ENCODE data around the gene BACH2. TPM values are rescaled to one million over a fixed set of nuclear protein-coding genes. Genes with fewer than 3 reads are reported as not detected.

The BACH2 gene
- total and polyA plus RNA-seq, 2 of the 8 experiments (the other 6 are each of a cell fraction or from before 2014, with no cell fraction given): 1.9 to 5.9 TPM

GRCh38 chr6:90101403-90101802, 195.2 kb downstream of the BACH2 start:
- Histone ChIP-seq H4K20me1 (replicated peaks in 1 of 2; ENCODE audit: control insufficient read depth in 1 of 2, insufficient read depth in 2 of 2, low read length in 2 of 2) (no peaks in the 10 kb centered on the region), H4K91ac (replicated peaks; ENCODE audit: insufficient read length, low read length) (no peak overlapping the region), H3K79me1 (ENCODE audit: low read depth, low read length) (no peaks in the 10 kb centered on the region), H3K4me3 (ENCODE audit: extremely low read depth in 1 of 4, insufficient read depth in 2 of 4, low read depth in 3 of 4, low read length in 4 of 4) (no peak overlapping the region), H3K4me2 (ENCODE audit: insufficient read depth in 1 of 2, low read depth in 2 of 2, low read length in 2 of 2) (no peak overlapping the region), H3K4ac (replicated peaks; ENCODE audit: insufficient read length, low read depth, low read length) (no peak overlapping the region), H4K8ac (ENCODE audit: extremely low read depth, insufficient read depth, low read length) (no peak overlapping the region), H3K9ac (replicated peaks in 1 of 4; ENCODE audit: extremely low read depth in 1 of 4, low read depth in 3 of 4, low read length in 3 of 4) (no peak overlapping the region), H3K9me3 (ENCODE audit: insufficient read depth in 2 of 2, low read depth in 1 of 2, low read length in 1 of 2) (no peaks in the 10 kb centered on the region), H3K4me1 (replicated peaks in 1 of 4; ENCODE audit: control insufficient read depth in 3 of 4, insufficient read depth in 4 of 4, low read length in 3 of 4) (no peaks in the 10 kb centered on the region), H3K23ac (ENCODE audit: insufficient read length) (no peak overlapping the region), H4K5ac (ENCODE audit: insufficient read length, low read depth, low read length) (no peak overlapping the region), H2AFZ (ENCODE audit: low read length) (no peak overlapping the region), H3K36me3 (ENCODE audit: control insufficient read depth in 2 of 4, insufficient read depth in 4 of 4, low read length in 3 of 4) (no peaks in the 10 kb centered on the region), H3K27me3 (replicated peaks in 1 of 4; ENCODE audit: control insufficient read depth in 3 of 4, extremely low read depth in 1 of 4, insufficient read depth in 3 of 4, low read length in 3 of 4) (no peaks in the 10 kb centered on the region), H3K18ac (ENCODE audit: extremely low read depth, low read length) (no peak overlapping the region), H2BK15ac (ENCODE audit: low read length) (no peak overlapping the region), H2AK5ac (ENCODE audit: low read depth, low read length) (no peak overlapping the region), H2BK120ac (replicated peaks; ENCODE audit: low read depth, low read length) (no peak overlapping the region), H3K56ac (replicated peaks; ENCODE audit: insufficient read length, low read depth, low read length) (no peak overlapping the region), H3K79me2 (ENCODE audit: control insufficient read depth in 1 of 2, insufficient read depth in 2 of 2, low read length in 2 of 2) (no peaks in the 10 kb centered on the region), H2BK12ac (ENCODE audit: low read depth, low read length) (no peak overlapping the region), H3K23me2 (ENCODE audit: low read depth, low read length) (peaks cover 2% of the 10 kb centered on the region; the same call in 1 of the 2 replicates), H2BK5ac (ENCODE audit: low read depth, low read length) (no peak overlapping the region), H2BK20ac (ENCODE audit: low read length) (no peak overlapping the region), H3K27ac (ENCODE audit: low read depth, low read length) (no peak overlapping the region), H3K14ac (ENCODE audit: insufficient read length) (no peak overlapping the region)
- DNase-seq (ENCODE audit: low read depth in 1 of 2, low spot score in 2 of 2): no peak
- WGBS, 2 experiments (ENCODE audit: extremely low coverage in 1 of 2, insufficient coverage in 1 of 2, insufficient read length in 1 of 2, insufficient replicate concordance in 2 of 2, low coverage in 1 of 2, low lambda C conversion rate in 2 of 2, missing lambda C conversion rate in 1 of 2): 90% methylated on average over 1 of the region's 1 CpG; no CpG with 5 or more reads in 1 of the 2 experiments
- CTCF ChIA-PET (ENCODE audit: partially characterized antibody): no interaction called here
- FAIRE-seq: no peak
- POLR2A ChIA-PET (ENCODE audit: partially characterized antibody): no interaction called here
- TF ChIP-seq RNF2 (IDR thresholded peaks at IDR 0.05; ENCODE audit: borderline replicate concordance, low read depth, low read length, missing control alignments, poor library complexity, severe bottlenecking) (no peak), HDAC2 (IDR thresholded peaks at IDR 0.05; ENCODE audit: borderline replicate concordance in 1 of 2, low read depth in 2 of 2, low read length in 2 of 2) (no peak), USF2 (IDR thresholded peaks at IDR 0.05; ENCODE audit: low read length) (no peak), JUN (IDR thresholded peaks at IDR 0.05; ENCODE audit: low read depth, low read length) (no peak), RXRA (IDR thresholded peaks at IDR 0.05; ENCODE audit: insufficient read depth, low read depth, low read length) (no peak), SIN3A (conservative IDR thresholded peaks at IDR 0.05 in 1 of 2, IDR thresholded peaks at IDR 0.05 in 1 of 2; ENCODE audit: low read depth in 1 of 2, low read length in 2 of 2) (no peak), CEBPB (IDR thresholded peaks at IDR 0.05; ENCODE audit: low read depth, low read length) (no peak), RBBP5 (IDR thresholded peaks at IDR 0.05; ENCODE audit: borderline replicate concordance, low read depth, low read length) (no peak), GABPA (IDR thresholded peaks at IDR 0.05; ENCODE audit: borderline replicate concordance, insufficient read depth, low read length) (no peak), NRF1 (IDR thresholded peaks at IDR 0.05; ENCODE audit: low read depth, low read length) (no peak), TCF12 (IDR thresholded peaks at IDR 0.05; ENCODE audit: low read depth, low read length) (no peak), CBX8 (IDR thresholded peaks at IDR 0.05; ENCODE audit: borderline replicate concordance, low read depth, low read length) (no peak), YY1 (IDR thresholded peaks at IDR 0.05; ENCODE audit: low read depth, low read length) (no peak)
